GM19455 (cell line): ENCODE results near the gene ZNF423.

Experiments used
- ATAC-seq: cut with Tn5 transposase; IDR thresholded peaks from one replicate; pipeline ENCODE4 v1.9.1; 2021; ENCODE audit not compliant: unreplicated experiment

Gene ZNF423

DNA sequence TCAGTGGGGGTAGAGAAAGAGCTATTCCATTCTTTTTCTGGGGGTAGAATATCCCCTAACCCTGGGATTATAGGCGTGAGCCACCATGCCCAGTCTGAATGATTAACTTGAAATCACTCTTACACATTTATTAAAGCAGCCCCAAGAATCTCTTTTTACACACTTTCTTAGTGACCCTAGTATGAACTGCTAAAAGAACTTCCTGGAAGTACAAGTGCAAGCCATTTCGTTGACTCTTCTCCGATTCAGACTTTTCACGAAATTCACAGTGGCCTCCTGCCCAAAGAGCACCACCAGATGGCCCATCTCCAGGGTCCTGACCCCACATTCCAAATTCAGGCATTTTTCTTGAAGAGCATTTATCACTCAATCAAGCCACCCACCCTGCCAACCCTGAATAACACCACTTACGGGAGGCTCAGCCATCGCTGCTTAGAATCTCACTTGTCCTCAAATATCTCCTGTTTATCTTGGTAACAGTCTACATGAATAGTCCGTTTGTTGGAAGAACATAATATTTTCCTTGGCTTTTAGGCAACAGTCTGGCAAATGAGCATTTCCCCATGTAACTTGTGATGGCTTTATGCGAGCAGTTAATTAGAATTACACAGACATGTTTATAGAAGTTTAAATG, 28.0 kb downstream of the ZNF423 start:
- ATAC-seq: no peak

DNA sequence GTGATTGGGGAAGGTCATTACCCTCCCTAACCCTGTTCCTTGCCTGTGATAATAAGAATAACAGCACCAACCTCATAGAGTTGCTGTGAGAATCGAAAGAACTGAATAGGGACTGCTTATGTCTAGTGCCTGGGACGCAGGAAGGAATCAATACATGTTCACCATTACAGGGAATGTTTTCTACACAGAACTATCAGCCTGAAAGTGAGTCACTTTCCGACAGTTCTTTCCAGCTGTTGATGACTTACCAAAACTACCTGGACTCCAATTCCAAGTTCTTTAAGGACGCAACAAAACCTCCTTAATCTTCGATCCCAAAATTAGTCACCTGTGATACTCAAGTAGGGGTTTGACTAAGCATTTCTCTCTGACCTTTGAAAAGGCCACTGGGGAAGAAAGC, 29.4 kb downstream of the ZNF423 start:
- ATAC-seq: no peak

DNA sequence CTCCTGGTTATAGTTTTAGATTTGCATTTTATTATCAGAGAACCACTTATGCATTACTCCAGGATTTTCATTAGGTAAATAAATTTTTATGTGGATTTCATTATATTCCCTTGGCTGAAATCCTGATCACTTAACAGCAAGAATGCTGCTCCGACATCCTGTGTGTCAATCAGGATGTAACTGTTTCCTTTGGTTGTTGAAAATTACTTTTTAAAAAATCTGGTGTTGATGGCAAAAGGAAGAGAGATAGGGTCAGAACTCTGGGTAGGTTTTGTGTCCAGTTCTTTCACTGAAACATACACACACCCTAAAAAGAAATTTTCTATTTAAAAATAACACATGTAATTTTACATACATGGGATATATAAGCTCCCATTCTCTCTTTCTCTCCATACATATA, 30.9 kb downstream of the ZNF423 start:
- no peak for ATAC-seq

DNA sequence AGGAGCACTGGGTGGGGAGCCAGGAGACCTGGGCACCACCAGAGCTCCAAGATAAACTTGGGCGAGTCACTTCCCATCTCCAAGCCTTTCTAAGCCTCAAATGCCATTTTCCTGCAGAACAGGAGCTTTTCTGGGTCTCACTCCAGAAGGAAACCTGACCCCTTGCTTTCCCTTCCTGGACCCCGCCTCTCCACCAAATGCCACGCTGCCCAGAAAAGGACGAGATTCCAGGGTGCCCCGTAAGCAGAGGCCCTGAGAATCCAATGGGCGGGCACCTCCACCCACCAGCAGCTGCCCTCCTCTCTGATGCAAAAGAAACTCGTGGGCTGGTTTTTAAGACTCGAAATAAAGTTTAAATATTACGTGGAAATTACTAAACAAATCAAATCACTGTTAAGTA, 31.3 kb downstream of the ZNF423 start:
- ATAC-seq: no peak

DNA sequence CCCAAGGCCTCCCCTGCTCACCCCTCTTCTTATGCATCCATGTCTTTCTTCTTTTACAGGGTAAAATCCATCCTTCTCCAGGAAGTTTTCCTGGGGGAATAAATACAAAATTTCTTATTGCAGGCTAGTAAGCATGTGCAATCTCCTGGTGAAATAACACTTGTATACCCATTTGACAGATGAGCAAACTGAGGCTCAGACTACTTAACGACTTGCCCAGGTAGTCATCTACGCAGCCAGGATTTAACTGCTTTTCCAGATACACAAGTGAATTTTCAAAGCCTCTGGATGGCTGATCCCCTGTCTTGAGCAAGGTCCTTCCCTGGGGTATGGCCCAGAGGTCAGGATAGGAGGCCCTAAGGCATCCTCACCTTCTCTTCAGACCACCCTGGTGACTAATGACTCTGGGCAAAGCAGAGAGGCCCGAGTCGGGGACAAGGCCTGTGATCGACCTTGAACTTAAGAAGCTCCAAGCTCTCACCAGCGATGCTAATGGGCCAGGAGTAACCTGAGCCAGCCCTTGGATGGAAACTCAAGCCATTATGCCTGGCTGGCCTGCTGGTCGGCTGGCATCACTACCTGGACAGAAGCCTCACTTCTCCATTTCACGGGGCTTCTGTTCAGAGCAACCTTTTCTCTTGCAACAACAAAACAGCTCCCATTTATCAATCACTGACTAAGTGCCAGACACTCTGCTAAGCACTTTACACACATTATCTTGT, 33.1 kb downstream of the ZNF423 start:
- ATAC-seq: no peak

DNA sequence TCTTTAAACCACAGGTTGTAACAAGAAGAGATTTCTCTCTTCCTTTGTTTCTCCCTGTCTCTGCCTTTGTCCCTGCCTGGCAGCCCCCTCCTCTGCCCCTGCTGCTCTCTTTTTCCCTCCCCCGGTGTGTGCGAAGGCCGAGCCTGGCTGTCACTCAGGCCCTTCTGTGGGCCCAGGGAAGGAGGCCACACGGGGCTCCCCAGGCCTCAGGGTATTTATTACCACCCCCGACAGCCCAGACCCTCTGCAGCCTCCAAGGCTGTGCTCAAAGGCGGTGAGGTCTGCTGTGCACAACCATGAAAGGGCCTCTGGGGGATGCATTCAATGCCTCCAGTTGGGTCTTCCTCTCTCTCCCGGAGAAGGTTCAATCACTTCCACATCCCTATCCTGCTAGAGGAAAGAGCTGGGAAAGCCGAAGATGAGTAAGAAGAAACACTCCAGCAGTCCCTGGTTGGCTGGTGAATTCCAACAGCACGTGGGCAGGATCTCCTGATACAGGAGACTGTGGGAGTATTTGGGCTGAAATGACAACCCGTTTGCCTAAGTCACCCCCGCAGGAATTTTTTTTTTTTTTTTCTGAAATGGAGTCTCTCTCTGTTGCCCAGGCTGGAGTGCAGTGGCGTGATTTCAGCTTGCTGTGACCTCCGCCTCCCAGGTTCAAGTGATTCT, 34.2 kb downstream of the ZNF423 start:
- ATAC-seq: no peak

DNA sequence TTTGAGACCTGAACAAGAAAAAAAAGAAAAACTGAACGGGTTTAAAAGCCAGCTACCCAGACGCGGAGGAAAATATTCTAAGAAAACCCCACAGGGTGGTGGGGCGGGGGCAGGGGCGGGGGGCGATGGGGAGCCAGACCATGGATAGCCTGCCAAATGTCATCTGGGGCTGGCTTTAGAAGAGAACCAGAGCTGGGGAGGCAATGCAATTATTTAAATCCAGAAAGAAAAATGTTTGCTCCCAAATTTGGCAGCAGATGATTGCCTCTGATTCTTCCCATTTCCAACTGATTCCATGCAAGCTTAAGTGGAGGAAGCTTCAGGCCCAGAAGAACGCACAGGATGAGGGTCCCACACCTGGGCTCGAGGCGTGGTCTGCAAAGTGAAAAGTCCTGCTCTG, 34.8 kb downstream of the ZNF423 start:
- ATAC-seq: no peak

DNA sequence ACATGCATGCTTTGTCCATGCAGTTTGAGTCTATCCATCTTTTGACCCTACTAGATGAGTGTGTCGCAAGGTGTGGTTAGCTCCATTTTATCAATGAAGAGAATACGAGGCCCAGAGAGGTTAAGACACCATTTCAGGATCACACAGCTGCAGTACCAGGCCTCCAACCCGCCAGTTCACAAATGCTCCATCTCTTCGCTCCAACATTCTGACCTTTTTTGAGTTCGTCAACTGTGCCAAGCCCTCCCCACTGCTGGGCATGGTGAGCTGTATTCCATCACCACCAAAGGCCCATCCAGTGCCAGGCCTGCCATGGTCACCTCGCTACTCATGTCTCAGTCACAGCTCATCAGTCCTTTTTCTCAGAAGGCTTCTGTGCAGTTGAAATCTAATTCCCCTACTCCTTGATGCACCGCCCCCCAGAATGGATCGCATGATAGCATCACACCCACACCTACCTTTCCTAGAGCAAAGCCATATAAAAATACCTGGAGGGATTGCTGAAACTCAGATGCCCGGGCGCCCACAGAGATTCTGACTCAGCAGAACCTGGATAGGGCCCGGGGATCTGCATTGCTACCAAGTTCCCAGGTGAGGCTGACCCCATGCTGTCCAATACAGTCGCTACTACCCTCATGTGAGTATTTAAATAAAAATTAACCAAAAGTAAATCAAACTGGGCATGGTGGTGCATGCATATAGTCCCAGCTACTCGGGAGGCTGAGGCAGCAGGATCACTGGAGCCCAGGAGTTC, 38.0 kb downstream of the ZNF423 start:
- no peak for ATAC-seq

DNA sequence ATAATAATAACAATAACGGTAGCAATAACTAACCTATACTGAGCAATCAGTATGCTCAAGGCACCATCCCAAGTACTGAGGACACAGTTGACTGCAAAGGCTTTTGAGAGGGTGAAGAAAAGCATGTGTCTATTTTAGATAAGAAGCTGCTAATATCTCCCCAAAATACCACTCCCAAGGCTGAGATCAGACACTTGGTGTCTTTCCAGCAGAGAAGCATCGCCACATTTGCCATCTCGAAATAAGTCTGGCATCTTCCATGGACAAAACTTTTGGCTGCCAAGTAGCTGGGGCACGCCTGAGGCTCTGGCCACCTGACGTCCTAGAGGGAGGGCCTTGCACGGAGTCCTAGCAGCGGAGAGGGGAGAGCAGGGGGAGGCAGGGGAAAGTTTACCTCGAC, 39.0 kb downstream of the ZNF423 start:
- no peak for ATAC-seq

DNA sequence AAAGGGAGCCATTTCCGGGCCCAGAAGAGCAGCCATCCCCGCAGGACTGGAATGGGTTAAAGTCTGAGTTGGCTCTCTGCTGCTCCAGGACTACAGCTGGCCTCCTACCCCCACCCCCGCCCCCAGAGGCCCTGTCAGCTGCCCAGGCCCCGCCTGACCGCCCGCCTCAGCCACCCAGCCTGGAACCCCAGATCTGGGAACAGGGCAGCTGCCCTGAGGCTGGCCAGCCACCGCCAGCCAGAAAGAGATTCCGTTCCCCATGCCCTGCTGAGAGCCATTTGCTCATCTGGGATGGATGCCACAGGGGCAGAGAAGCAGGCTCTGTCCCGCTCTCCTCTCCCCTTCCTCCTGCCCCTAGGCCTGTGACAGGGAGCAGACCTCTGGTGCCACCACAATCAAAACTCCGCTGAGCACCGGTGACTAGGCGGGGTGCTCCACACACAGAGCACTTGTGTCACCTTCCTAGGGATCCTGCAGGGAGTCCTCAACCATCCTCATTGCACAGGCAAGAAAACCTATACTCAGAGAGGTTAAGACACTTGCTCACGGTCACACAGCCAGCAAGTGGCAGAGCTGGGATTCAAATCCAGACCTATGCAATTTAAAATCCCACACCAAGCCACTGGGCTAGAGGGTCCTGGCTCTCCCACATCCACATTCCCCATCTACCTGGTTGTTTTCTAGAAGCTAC, 44.1 kb downstream of the ZNF423 start:
- ATAC-seq: no peak

DNA sequence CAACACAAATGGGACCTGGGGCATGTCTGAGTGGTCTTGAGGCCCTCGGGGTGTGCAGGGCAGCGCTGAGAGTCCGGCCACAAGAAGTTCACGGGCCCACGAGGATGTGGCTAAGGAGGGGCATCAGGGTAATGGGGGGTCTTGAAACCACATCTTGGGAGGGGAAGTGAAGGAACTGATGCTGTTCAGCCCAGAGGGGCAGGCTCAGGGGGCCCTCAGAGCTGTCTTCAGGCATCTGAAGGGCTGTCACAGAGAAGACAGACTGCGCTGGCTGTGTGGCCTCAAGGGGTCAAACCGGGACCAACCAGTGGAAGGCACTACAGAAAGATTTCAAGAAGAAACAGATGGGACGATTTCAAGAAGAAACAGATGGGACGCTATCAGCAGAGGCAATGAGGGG, 45.1 kb downstream of the ZNF423 start:
- no peak for ATAC-seq

DNA sequence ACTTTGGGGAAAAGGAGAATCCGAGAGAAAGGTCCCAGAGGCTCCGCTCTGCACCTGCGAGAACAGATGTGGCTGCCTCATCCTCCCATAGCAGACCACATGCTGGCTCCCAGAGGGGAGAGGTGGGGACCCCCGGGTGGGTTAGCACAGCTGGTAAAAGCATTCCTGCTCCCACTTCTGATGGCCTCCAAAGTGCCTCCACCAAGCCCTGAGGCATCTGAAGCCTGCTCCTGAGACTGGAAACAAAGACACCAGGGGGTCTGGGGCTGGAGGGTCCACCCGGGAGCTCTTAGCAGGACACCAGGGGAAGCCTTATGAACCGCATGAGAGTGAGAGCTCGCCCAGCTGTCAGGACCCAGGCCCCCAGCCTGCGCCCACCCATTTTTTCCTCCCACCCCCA, 46.4 kb downstream of the ZNF423 start:
- ATAC-seq: no peak

DNA sequence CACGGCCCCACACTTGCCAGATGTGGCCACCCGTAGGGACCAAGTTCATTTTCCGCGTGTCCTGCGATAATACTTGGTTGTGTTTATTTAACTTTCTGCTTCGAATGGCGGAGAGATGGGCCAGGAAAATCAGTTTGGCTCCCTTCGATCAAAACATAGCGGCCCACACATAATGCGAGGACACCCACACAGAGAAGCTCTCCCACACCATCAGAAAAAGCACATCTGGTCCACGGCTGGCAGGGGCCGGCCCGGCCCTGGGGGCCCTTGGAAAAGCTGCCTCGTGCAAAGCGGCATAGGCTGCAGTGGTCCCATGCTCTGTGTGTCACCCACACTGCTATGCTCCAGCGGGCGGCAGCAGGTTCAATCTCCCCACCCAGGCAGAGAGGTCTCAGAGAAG, 46.9 kb downstream of the ZNF423 start:
- no peak for ATAC-seq

DNA sequence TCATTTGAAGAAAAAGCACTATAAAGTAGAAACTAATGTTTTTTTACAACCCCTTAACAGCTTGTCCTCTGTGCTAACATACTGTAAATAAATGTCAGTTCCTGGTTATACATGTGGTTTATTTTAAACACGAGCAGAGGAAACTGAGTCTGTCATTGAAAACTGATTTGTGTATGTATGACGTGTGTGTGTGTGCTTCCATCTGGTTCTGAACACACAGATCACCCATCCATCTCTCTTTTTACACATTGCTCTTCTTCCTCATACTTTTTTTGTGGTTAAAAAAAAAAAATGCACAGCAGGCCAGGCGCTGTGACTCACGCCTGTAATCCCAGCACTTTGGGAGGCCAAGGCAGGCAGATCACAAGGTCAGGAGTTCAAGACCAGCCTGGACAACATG, 49.5 kb downstream of the ZNF423 start:
- ATAC-seq: no peak

DNA sequence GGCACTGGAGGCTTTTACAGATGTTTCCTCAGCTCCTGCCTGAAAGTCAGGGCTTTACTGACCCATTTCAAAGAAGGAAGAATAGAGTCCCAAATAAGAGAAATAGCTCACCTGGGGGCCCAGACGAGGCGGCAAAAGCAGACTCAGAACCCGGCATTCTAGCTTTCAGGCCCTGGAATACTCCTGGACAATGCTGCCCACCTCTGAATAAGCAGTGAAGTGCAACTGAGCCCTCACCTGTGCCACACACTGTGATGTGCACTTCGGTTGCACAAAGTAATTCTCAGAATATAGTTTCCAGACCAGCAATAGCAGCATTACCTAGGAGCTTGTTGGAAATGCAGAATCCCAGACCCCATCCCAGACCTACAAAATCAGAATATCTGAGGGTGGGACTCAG, 54.6 kb downstream of the ZNF423 start:
- no peak for ATAC-seq

DNA sequence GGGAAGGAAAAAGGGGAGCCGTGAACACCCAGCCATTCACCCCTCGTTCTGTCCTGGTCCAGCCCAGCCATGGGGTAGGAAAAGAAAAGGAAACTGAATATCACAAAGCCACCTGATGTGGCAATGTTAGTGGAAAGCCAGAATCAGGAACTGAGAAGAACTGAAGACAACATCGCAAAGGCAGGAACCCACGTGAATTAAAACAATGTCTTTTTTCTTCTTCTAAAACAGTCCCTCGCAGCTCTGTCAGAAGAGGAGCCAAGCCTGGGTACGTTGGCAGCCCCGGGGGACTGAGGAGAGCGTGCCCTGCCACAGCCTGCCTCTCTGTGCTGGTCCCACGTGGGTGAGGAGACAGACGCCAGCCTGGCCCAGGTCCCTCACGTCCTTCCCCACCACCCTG, 55.0 kb downstream of the ZNF423 start:
- no peak for ATAC-seq

DNA sequence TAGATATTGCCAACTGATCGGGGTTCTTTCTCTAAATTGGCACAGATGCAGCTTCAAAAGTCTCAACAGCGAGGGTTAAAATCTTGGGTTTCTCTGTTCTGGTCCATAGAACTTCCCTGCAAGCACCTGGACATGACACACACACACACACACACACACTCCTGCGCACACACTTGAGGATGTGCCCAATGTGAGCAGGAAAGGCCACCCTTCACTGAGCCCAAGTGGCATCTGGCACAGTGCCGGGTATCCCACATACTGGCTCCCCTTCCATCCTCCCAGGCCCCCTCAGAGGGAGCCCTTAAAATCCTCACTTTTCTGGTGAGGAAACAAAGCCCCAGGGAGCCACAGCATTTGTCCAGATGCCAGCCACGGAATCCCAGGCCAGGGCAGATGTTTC, 55.5 kb downstream of the ZNF423 start:
- no peak for ATAC-seq

DNA sequence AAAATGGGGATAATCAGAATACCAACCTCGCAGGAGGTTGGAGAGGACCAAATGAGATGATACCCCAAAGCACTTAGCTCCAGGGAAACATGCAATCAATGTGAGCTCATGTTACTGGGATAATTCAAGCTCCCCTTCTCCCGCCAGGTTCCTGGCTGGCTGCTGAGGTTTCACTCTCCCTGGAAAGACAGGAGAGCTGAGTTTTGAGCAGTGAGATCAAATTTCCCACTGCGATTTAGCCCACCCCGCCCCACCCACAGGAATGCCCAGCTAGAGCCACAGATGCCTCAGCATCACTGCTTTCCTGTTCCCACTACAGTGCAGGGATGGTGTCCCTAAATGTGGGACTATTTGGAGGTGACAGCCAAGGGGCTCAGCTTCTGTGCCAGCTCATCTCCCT, 56.7 kb downstream of the ZNF423 start:
- ATAC-seq: no peak

DNA sequence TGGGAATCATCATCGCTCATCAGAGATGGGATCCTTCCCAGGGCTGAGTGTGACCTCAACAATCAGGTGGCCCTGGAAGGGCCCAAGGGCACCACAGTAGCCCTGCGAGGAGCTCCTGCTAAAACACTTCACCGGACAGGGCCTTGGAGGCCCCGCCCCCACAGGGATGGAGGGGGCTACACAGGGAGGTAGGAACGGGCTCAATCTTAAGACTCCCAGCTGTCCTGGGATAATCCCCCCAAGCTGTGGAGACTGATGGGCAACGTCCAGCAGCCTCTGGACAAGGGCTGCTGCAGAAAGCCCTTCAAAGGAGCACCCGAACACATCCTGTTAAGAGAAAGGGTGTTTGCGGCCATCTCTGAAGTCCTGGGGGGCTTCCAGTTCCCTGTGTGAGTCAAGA, 60.4 kb downstream of the ZNF423 start:
- ATAC-seq: no peak

DNA sequence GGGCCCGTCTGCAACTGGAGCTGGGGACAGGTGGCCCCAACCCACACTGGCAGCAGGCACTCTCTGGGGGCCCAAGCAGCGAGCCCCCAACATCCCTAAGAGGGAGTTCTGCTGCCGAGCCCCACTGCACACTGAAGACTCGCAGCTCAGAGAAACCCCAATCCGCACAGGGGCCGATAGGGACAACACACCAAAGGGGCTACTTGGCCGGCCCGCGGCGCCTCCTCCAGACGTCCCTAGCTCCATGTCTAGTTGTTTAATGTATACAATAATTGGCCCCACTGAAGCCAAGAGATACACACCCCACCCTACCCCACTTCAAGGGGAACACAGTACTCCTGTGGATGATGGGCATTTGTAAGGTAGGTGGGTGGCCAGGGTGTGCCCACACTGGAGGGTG, 62.7 kb downstream of the ZNF423 start:
- no peak for ATAC-seq

DNA sequence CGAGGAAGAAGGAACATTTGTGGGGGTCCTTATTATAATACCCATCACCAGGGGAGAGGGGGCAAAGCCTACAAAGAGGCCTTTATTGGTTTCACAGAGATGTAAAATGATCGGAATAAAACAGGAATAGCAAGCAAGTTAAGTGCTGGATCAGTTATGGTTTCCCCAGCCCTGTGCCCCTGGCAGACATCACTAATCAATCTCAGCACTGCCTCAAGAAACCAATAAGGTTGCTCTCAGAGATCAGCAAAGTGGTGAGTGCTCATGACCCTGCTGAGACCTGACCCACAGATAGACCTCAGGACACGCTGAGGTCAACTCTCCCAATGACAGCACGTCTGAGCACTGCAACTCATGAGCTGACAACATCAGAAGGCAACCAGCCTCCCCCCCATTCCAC, 66.3 kb downstream of the ZNF423 start:
- no peak for ATAC-seq
